Neural crest cell (in vitro differentiated cells): ENCODE data around the gene LUZP1. TPM values are rescaled to one million over a fixed set of nuclear protein-coding genes. Genes with fewer than 3 reads are reported as not detected.
A peak's percentile ranks its signal among the peaks of the same experiment; 100 is the strongest.
"Not testable (repeated sequence)": the region's sequence is repeated elsewhere in the genome, so short reads cannot be mapped to it uniquely, and the experiment has no call there.

Source experiments
- DNase-seq: peaks from one replicate; pipeline ENCODE4 v3.0.0; 2021; ENCODE audit warnings: low read depth, mixed read lengths, low spot score
- H3K27ac Mint-ChIP-seq: one replicate; pipeline ENCODE4 v1.8.0; 2021; ENCODE audit warnings: mild to moderate bottlenecking, mixed read lengths; ENCODE audit not compliant: unreplicated experiment
- H3K27me3 Mint-ChIP-seq: 2 replicates; pipeline ENCODE4 v1.8.0; 2021; ENCODE audit warnings: low read depth, mild to moderate bottlenecking, mixed read lengths
- H3K36me3 Mint-ChIP-seq: 2 replicates; pipeline ENCODE4 v1.8.0; 2021; ENCODE audit warnings: low read depth, mild to moderate bottlenecking, mixed read lengths
- H3K4me1 Mint-ChIP-seq: 2 replicates; pipeline ENCODE4 v1.8.0; 2021; ENCODE audit warnings: mixed read lengths
- H3K4me3 Mint-ChIP-seq: one replicate; pipeline ENCODE4 v1.8.0; 2021; ENCODE audit warnings: mild to moderate bottlenecking, mixed read lengths
- H3K9me3 Mint-ChIP-seq: 2 replicates; pipeline ENCODE4 v1.8.0; 2021; ENCODE audit warnings: mixed read lengths
- total RNA-seq: library from RNA; stranded (reverse); gene quantifications from 2 replicates; pipeline ENCODE4 v1.2.1, GENCODE V29; 2021
- TF ChIP-seq, protein P1 (sequence below): fragments of 200-600 bp; sonication (generic); conservative IDR thresholded peaks from 2 replicates; pipeline ENCODE4 v1.5.0; 2021; ENCODE audit warnings: antibody characterized with exemption, mild to moderate bottlenecking

LUZP1 gene
- total RNA-seq, 1 donor from 2014 or later = 31.4 TPM

DNA sequence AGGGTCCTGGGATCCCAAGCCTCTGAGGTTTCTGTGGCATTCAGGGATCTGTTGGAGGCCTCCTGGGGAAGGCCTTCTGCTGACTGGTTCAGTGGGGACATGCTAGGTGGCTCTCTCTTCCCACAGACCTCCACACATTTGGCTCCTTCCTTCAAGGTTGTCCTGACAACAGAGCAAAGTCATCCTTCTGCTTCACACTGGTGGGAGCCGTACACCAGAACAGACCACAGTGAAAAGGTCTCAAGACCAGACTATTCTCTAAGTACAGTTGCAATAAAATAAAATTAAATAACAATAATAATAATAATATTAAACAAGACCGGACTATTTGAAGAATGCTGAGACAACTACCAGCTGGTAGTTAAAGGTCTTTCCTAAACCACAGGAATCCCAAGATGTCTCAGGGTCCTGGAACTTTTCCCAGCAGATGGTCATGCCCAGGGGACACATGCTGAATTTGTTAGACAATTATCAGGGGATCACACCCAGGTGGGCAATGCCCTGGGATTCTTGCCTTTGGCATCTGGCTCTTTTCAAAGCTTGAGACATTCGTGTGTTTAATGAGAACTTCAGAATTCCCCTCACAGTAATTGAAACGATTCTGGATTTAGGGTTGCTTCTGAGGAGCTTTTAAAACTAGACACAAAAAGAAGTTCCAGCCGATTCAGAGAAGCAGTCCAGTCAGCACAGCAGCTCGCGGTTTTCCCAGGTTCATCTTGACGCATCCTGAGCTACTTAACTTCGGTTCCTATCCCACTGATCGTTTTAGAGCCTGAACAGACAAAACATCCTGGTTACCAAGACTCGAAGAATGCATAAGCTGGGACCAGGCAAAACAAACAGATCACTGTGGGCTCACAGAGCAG, 25.7 kb upstream of the LUZP1 start:
- Mint-ChIP-seq H3K36me3 (no peaks in the 10 kb centered on the region), H3K4me3 (no peak overlapping the region), H3K27ac (no peak overlapping the region), H3K4me1 (peaks cover 5% of the 10 kb centered on the region), H3K27me3 (peaks cover 7% of the 10 kb centered on the region), H3K9me3 (no peaks in the 10 kb centered on the region)
- TF ChIP-seq, protein P1, sequence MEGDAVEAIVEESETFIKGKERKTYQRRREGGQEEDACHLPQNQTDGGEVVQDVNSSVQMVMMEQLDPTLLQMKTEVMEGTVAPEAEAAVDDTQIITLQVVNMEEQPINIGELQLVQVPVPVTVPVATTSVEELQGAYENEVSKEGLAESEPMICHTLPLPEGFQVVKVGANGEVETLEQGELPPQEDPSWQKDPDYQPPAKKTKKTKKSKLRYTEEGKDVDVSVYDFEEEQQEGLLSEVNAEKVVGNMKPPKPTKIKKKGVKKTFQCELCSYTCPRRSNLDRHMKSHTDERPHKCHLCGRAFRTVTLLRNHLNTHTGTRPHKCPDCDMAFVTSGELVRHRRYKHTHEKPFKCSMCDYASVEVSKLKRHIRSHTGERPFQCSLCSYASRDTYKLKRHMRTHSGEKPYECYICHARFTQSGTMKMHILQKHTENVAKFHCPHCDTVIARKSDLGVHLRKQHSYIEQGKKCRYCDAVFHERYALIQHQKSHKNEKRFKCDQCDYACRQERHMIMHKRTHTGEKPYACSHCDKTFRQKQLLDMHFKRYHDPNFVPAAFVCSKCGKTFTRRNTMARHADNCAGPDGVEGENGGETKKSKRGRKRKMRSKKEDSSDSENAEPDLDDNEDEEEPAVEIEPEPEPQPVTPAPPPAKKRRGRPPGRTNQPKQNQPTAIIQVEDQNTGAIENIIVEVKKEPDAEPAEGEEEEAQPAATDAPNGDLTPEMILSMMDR = no peak
- no peak for DNase-seq

DNA sequence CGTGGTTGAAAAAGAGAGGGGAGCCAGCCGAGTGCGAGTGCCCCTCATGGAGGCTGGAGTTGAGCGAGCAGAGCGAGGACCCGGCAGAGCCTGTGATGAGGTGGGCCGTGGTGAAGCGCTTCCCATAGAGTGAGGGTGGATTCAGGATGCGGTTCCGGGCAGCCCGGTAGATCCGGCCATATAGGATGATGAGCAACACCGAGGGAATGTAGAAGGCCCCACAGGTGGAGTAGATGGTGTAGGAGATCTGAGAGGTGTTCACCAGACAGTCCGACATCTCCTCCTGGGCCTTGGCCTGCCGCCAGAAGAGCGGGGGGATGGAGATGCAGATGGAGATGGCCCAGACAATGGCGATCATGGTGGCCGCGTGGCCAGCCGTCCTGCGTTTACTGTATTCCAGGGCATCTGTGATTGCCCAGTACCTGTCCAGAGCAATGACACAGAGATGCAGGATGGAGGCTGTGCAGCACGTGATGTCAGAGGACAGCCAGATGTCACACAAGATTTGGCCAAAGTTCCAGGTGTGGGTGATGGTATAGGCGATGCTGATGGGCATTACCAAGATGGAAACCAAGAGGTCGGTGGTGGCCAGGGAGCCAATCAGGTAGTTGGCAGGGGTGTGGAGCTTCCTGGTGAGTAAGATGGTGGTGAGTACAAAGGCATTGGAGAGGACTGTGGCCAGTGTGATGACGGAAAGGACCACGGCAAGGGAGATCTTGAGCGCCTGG, 24.9 kb upstream of the LUZP1 start:
- no peaks in the 10 kb centered on the region for H3K36me3 Mint-ChIP-seq
- H3K27ac Mint-ChIP-seq = peak overlapping the region; percentile 75
- H3K27me3 Mint-ChIP-seq = peaks cover 7% of the 10 kb centered on the region
- no peaks in the 10 kb centered on the region for H3K9me3 Mint-ChIP-seq
- H3K4me3 Mint-ChIP-seq = no peak overlapping the region
- TF ChIP-seq, protein P1 = no peak
- no peak for DNase-seq
- peaks cover 5% of the 10 kb centered on the region for H3K4me1 Mint-ChIP-seq

DNA sequence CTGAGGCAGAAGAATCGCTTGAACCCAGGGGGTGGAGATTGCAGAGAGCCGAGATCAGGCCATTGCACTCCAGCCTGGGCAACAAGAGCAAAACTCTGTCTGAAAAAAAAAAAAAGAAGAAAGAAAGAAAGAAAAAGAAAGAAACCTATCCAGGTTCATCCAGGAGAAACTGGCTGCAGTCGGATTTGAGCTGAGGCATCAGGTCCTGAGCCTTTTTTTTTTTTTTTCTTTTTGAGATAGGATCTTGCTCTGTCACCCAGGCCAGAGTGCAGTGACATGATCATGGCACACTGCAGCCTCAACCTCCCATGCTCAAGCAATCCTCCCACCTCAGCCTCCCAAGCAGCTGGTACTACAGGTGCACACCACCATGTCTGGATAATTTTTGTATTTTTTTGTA, 22.5 kb upstream of the LUZP1 start:
- Mint-ChIP-seq H3K36me3 (no peaks in the 10 kb centered on the region), H3K9me3 (no peaks in the 10 kb centered on the region), H3K27me3 (peaks cover 7% of the 10 kb centered on the region), H3K27ac (no peak overlapping the region), H3K4me3 (no peak overlapping the region), H3K4me1 (peaks cover 5% of the 10 kb centered on the region)
- TF ChIP-seq, protein P1 = no peak
- no peak for DNase-seq

DNA sequence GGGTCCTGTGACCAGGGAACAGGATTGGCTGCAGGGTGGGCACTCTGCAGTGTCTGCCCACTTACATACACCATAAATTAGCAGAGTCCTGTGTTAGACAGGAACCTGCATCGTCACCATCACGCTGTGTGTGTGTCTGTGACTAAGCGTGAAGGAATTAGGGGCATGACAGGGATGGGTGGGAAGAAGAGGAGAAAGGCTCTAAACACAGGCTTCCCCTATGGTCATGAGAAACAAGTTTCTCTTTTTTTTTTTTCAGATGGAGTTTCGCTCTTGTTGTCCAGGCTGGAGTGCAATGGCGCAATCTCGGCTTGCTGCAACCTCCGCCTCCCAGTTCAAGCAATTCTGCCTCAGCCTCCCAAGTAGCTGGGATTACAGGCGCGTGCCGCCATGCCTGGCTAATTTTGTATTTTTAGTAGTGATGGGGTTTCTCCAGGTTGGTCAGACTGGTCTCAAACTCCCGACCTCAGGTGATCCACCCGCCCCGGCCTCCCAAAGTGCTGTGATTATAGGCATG, 20.3 kb upstream of the LUZP1 start:
- H3K27me3 Mint-ChIP-seq = peaks cover 12% of the 10 kb centered on the region
- DNase-seq, H3K9me3 Mint-ChIP-seq, H3K4me1 Mint-ChIP-seq, H3K36me3 Mint-ChIP-seq, H3K4me3 Mint-ChIP-seq, H3K27ac Mint-ChIP-seq: not testable (repeated sequence)

DNA sequence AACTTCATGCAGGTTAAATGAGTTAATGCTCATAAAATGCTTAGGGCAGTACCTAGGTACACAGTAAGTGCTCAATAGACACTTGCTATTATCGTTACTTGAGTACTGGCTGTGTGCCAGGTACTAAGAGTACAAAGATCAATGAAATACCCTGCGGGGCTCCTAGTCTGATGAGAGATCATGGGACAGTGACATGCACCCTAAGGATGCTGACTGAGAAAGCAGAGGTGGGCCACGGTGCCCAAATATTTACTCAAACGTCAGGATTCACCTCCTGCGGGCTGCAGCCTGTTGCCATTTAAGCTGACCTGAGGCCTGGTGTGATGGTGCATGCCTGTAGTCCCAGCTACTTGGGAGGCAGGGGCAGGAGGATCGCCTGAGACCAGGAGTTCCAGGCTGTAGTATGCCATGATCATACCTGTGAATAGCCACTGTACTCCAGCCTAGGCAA, 19.8 kb upstream of the LUZP1 start:
- Mint-ChIP-seq H3K4me3 (no peak overlapping the region), H3K27me3 (peaks cover 15% of the 10 kb centered on the region), H3K4me1 (no peaks in the 10 kb centered on the region), H3K27ac (no peak overlapping the region), H3K9me3 (no peaks in the 10 kb centered on the region), H3K36me3 (no peaks in the 10 kb centered on the region)
- DNase-seq = no peak
- TF ChIP-seq, protein P1 = no peak
